Measurements from ENCODE around the gene VPS11. TPM values are rescaled to one million over a fixed set of nuclear protein-coding genes. Genes with fewer than 3 reads are reported as not detected.

The VPS11 gene
- total RNA-seq, 4 donors from 2014 or later: 37.2 to 57.2 (median 47.9) TPM

DNA sequence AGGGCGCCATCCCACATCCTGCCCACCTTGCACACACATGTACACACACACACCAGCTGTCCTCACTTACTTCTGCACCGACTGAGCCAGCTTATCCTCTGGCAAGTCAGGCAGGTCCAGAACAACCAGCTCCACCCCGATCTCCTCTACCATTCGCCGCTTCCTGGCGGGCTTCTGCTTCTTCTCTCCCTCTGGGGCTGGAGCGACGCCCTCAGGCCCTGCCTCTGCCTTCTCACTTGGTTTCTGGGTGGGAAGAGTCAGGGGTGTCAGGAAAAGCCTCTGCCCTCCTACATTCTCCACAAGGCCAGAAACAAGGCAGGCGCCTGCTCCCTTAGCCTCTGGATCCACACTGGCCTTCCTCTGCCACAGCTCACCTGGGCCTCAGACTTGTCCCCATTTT is 19.0 kb upstream of the VPS11 start:
- H3K36me3 ChIP-seq: peaks cover 88% of the 10 kb centered on the region
- no peaks in the 10 kb centered on the region for H3K9me3 ChIP-seq
- H3K27me3 ChIP-seq: no peaks in the 10 kb centered on the region
- no peak overlapping the region for H3K27ac ChIP-seq
- no peak for DNase-seq (ENCODE audit: low spot score in 2 of 2)
- no peak for TF ChIP-seq EP300 (IDR thresholded peaks at IDR 0.05)
- TF ChIP-seq POLR2AphosphoS5 (IDR thresholded peaks at IDR 0.05): no peak
- TF ChIP-seq, protein P1, sequence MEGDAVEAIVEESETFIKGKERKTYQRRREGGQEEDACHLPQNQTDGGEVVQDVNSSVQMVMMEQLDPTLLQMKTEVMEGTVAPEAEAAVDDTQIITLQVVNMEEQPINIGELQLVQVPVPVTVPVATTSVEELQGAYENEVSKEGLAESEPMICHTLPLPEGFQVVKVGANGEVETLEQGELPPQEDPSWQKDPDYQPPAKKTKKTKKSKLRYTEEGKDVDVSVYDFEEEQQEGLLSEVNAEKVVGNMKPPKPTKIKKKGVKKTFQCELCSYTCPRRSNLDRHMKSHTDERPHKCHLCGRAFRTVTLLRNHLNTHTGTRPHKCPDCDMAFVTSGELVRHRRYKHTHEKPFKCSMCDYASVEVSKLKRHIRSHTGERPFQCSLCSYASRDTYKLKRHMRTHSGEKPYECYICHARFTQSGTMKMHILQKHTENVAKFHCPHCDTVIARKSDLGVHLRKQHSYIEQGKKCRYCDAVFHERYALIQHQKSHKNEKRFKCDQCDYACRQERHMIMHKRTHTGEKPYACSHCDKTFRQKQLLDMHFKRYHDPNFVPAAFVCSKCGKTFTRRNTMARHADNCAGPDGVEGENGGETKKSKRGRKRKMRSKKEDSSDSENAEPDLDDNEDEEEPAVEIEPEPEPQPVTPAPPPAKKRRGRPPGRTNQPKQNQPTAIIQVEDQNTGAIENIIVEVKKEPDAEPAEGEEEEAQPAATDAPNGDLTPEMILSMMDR (IDR thresholded peaks at IDR 0.05): no peak
- TF ChIP-seq POLR2A (IDR thresholded peaks at IDR 0.05): no peak
- H3K4me1 ChIP-seq: no peaks in the 10 kb centered on the region
- no peak overlapping the region for H3K4me3 ChIP-seq
- WGBS: 77% methylated on average over 9 of the region's 9 CpGs

DNA sequence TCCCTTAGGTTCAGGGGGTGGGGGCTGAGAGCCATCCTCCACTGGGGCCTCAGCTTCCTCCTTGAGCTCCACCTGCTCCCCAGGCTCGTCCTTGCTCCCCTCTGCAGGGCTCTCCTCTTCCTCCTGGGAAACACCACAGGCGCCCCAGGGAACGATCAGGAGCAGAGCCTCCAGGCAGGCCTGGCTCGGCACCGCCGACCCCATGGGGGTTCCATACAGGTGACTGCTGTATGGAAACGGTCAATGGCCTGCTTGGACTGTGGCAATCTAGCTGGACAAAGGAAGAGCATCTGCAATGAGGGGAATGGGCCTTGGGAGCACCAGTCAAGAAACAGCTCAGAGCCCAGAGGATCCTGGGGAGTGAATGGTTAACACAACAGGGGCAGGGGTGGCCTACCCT is 18.5 kb upstream of the VPS11 start:
- Histone ChIP-seq H3K27me3 (no peaks in the 10 kb centered on the region), H3K27ac (no peak overlapping the region), H3K4me1 (no peaks in the 10 kb centered on the region), H3K36me3 (peaks cover 93% of the 10 kb centered on the region), H3K9me3 (no peaks in the 10 kb centered on the region), H3K4me3 (no peak overlapping the region)
- TF ChIP-seq POLR2A (IDR thresholded peaks at IDR 0.05) (no peak), POLR2AphosphoS5 (IDR thresholded peaks at IDR 0.05) (no peak), EP300 (IDR thresholded peaks at IDR 0.05) (no peak)
- TF ChIP-seq, protein P1 (IDR thresholded peaks at IDR 0.05): no peak
- WGBS: 92% methylated on average over 7 of the region's 7 CpGs
- DNase-seq (ENCODE audit: low spot score in 2 of 2): no peak

DNA sequence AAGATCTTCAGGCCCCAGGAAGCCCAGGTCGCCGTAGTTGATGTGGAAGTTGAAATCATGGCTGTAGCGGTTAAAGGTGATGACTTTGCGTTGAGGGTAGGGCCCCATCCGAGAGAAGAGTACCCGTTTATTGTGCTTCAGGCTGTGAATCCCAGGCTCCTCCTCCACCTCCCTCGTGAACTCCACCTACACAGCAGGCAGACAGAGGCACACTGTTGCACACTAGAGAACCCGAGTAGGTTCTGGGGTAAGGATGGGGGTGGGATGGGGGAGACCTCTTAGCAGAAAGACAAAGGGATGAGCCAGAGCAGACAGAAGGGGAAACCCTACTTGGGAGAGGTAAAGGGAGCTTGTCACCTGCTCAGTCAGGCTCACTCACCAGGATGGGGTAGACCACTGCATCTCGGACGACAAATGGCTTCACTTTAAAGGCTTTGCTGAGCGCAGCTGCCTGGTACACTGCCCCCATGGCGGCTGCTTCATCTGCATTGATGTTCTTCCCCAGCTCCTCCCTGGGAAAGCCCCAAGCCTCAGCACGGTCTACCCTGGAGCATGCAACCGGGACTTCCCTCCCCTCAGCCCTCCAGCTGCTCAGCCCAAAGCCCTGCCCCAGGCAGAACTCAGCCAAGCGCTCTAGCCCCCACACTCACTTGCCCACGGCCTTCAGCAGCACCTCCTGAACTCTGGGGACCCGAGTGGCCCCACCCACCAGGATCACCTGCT is 16.0 kb upstream of the VPS11 start:
- 81% methylated on average over 14 of the region's 17 CpGs for WGBS
- Histone ChIP-seq H3K4me1 (peaks cover 13% of the 10 kb centered on the region), H3K4me3 (no peak overlapping the region), H3K9me3 (no peaks in the 10 kb centered on the region), H3K36me3 (peaks cover 82% of the 10 kb centered on the region), H3K27ac (no peak overlapping the region), H3K27me3 (no peaks in the 10 kb centered on the region)
- no peak for TF ChIP-seq POLR2AphosphoS5 (IDR thresholded peaks at IDR 0.05)
- DNase-seq (ENCODE audit: low spot score in 2 of 2): no peak

DNA sequence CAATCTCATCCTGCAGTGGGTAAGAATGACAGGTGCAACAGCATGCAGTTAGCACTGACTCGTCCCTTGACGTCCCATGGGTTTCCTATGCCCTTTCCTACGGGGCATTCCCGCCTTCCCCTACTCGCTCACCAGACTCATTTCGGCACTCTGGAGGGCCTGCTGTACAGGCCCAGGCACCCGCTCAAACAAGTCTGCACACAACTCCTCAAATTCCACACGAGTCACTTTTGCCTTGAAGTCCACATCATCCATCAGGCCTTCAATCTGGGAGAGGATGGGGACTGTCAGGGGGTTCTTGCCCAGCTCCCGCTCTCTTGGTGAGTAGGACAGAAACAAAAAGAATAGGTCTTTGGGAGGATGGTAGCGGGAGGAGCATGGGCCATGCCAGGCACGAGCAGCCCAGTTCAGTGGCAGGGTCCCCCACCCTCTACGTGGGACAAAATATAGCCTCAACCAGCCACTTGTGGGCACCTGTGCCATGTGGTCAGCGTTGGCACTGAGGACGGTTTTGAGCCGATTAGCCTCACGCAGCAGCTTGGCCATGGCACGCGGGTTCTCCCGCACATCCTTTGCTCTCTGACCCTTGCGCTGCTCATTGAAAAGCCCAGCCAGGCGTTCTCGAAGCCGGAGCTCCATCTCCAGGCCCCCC is 15.3 kb upstream of the VPS11 start:
- Histone ChIP-seq H3K4me1 (peaks cover 13% of the 10 kb centered on the region), H3K27me3 (no peaks in the 10 kb centered on the region), H3K36me3 (peaks cover 75% of the 10 kb centered on the region), H3K9me3 (no peaks in the 10 kb centered on the region), H3K27ac (no peak overlapping the region), H3K4me3 (no peak overlapping the region)
- TF ChIP-seq, protein P1 (IDR thresholded peaks at IDR 0.05): no peak
- TF ChIP-seq POLR2AphosphoS5 (IDR thresholded peaks at IDR 0.05): no peak
- 92% methylated on average over 23 of the region's 23 CpGs for whole genome bisulfite sequencing
- no peak for DNase-seq (ENCODE audit: low spot score in 2 of 2)

DNA sequence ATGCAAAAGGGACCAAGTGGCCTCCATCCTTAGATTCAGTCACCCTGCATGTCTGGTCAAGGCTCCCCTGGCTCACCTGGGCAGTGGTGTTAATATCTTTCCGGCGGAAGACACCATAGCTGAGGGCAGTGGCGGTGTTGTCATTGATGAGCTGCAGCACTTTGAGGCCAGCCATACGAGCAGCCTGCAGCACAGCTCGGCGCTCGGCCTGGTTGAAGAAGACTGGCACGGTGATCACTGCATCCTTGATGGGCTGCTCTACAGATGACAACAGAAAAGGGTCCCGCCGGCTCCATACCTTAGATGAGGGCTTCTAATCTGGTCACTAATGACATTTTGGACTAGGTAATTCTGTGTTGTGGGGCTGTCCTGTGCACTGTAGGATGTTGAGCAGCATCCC is 13.2 kb upstream of the VPS11 start:
- Histone ChIP-seq H3K4me1 (peaks cover 21% of the 10 kb centered on the region), H3K36me3 (peaks cover 54% of the 10 kb centered on the region), H3K27me3 (no peaks in the 10 kb centered on the region), H3K9me3 (no peaks in the 10 kb centered on the region), H3K4me3 (no peak overlapping the region), H3K27ac (no peak overlapping the region)
- TF ChIP-seq POLR2A (IDR thresholded peaks at IDR 0.05) (no peak), EP300 (IDR thresholded peaks at IDR 0.05) (no peak), POLR2AphosphoS5 (IDR thresholded peaks at IDR 0.05) (no peak)
- TF ChIP-seq, protein P1 (IDR thresholded peaks at IDR 0.05): no peak
- 100% methylated on average over 3 of the region's 10 CpGs for WGBS
- DNase-seq (ENCODE audit: low spot score in 2 of 2): no peak
